GM23248 (cell line): ENCODE data around the gene NCOA1.

Experiments
- EZH2 ChIP-seq: fragments of 200-600 bp; sonication (generic); IDR thresholded peaks from 2 replicates; pipeline ENCODE4 v1.6.1; 2018; ENCODE audit warnings: antibody characterized with exemption, mild to moderate bottlenecking; ENCODE audit not compliant: insufficient read depth, poor library complexity, severe bottlenecking
- EZH2phosphoT487 ChIP-seq: fragments of 200-600 bp; sonication (generic); IDR thresholded peaks from 2 replicates; pipeline ENCODE4 v1.6.1; 2018; ENCODE audit warnings: antibody characterized with exemption, moderate library complexity, mild to moderate bottlenecking, low read depth; ENCODE audit not compliant: insufficient read depth

- TF ChIP-seq EZH2 = no peak
- no peak for TF ChIP-seq EZH2phosphoT487
Measured at GRCh38 chr2:24588294-24588693, 97.2 kb downstream of the NCOA1 start.
